ENCODE results near the gene GALNT11. TPM values are rescaled to one million over a fixed set of nuclear protein-coding genes. Genes with fewer than 3 reads are reported as not detected.
A peak's percentile ranks its signal among the peaks of the same experiment; 100 is the strongest.
"Not testable (repeated sequence)": the region's sequence is repeated elsewhere in the genome, so short reads cannot be mapped to it uniquely, and the experiment has no call there.

Gene GALNT11
- 37.4 TPM for total RNA-seq

DNA sequence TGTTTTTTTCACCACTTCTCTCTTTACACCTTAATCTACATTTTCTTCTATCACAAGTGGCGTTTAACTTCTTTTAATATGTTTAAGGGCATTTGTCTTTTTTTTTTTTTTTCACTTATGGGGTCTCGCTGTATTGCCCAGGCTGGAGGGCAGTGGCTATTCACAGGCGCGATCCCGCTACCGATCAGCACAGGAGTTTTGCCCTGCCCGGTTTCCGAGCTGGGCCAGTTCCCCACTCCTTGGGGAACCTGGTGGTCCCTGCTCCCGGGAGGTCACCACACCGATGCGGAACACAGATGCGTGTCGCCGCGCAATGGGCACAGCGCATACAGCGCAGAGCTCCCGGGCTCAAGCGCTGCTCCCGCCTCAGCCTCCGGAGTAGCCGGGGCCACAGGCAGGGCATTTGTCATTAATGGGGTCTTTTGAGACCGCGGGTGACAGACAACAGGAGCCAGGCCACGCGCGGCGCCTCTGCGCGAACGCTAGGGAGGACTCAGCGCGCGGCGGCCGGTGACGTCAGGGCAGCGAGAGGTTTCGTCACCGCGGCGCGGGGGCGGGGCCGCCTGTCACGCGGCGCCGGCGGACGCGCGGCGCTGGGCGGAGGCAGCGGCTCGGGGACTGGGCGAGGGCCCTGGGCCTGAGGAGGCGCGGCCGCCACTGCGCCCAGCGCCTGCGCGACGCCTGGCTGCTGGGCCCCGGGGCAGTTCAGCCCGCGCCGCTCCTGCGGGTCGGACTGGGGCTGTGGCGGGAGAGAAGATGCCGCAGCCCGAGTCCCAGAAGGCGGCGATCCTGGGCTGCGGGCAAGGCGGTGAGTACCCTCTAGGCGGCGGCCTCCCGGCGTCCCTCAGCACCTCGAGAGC is at the start of gene GALNT11:
TSS of gene GALNT11 (plus strand) at position 598 of the 860 bp plus-strand sequence. CDS start 68,554 bp downstream, outside the sequence.
- intact Hi-C loops (cut with DNase I) = no loop called here
- DNase-seq (ENCODE audit: low spot score) (peak; percentile 92), ATAC-seq (peak; percentile 97)

DNA sequence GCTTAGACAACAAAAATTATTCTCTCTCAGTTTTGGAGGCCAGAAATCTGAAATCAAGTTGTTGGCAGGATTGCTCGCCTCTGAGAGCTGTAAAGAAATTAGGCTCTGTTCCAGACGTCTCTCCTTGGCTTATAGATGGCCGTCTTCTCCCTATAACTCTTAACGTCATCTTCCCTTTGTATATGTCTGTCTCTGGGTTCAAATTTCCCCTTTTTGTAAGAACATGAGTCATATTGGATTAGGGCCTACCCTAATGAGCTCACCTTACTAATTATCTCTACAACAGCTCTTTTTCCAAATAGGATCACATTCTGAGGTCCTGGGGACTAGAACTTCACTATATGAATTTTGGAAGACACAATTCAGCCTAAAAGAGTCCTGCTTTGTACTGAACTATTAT is 46.9 kb upstream of the GALNT11 start:
- DNase-seq (ENCODE audit: low spot score) = no peak
- intact Hi-C loops (cut with DNase I) = no loop called here
- no peak for ATAC-seq

DNA sequence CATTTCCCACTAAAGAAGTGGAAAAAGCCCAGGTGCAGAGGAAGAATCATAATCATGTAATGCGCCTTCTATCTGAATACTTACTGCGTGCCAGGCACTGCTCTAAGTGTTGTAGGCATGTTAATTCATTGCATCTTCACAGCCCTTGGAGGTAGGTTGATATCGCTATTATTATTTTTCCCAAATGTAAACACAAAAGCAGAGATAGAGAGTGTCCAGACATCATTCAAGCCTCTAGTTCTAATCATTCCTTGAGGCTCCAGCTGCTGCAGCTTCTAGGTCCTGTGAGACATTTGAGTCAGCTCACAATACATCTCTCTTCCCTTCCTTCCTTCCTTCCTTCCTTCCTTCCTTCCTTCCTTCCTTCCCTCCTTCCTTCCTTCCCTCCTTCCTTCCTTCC is 44.3 kb upstream of the GALNT11 start:
- intact Hi-C loops (cut with DNase I) = no loop called here
- DNase-seq (ENCODE audit: low spot score) (no peak), ATAC-seq (no peak)

DNA sequence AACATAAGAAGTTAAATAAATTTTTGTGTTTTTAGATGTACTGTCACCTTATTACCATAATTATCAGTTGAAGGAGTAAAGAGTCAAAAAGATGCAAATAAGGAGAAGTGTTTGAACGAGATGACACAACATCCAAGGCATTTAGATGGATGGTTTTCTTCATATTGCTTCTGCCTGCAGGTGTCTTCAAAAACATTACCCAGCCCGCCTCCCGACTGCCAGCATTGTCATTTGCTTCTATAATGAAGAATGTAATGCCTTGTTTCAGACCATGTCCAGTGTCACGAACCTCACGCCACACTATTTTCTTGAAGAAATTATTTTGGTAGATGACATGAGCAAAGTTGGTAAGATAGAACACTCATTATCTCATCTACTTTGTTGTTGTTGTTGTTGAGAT is 42.7 kb upstream of the GALNT11 start:
- ATAC-seq = no peak
- intact Hi-C loops (cut with DNase I) = no loop called here
- no peak for DNase-seq (ENCODE audit: low spot score)

DNA sequence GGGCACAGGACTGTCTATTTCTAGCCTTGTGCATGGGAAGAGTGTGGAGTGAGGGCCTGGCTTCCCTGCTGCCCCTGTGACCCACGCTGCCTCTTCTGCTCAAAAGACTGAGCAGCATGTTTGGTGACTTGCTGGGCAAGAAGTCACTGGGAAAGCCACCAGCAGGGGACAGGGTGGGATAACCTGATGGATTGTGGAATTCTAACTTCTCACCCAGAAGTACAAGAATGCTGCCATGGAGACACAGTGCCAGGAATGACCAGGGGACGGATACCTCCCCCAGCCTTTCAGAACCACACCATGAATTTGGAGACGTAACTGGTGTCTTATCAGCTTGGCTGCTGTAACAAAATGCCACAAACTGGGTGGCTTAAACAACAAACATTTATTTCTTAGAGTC is 40.9 kb upstream of the GALNT11 start:
- ATAC-seq = no peak
- intact Hi-C loops (cut with DNase I) = no loop called here
- no peak for DNase-seq (ENCODE audit: low spot score)

DNA sequence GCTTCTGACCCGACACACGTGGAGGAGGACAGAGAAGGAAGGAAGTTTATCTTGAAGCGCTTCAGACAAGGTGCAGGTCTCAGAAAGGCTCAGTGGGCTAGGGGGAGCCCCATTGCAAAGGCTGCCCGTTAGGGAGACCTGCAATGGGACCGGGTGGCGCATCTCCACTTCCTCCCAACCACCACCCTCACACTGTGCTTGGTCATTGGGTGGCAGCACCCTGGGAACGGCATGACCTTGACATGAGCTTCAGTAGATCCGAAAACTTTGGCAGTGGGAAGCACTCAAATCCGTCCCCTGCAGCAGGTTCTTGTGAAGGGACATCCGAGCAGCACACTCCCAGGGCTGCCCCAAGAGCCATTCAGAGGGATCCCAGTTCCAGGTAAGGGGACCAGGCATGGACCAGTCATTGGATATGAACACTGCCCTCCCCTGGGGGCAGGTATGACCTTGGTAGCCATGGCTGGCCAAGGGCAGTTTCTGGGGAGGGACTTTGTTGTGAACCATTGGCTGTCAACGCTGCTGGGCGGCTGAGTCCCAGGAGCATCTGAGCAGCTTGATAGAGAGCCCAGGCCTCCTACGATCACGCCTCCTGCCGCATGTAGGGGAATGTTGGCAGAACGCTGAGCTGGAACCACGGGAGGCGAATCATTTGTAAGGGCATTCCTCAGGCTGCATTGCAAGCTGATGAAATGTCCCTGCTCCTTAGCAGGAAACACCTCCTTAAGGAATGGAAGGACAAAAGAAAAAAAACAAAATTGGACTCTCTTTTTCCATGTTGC is 37.5 kb upstream of the GALNT11 start:
- no peak for DNase-seq (ENCODE audit: low spot score)
- ATAC-seq = peak; percentile 34
- intact Hi-C loops (cut with DNase I) = no loop called here

DNA sequence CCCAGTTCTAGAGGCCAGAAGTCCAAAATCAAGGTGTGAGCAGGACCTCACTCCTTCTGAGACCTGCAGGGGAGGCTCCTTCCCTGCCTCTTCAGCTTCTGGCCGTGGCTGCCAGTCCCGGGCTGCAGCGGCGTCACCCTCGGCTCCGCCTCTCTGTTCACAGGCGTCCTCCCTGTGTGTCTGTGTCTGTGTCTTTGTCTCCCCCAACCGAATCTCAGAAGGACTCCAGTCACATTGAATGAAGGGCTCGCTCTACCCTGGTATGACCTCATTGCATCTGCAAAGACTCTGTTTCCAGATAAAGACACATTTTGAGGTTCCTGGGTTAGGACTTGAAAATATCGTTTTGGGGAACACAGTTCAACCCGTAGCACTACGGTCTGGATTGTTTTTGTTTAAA is 33.1 kb upstream of the GALNT11 start:
- peak; percentile 67 for DNase-seq (ENCODE audit: low spot score)
- peak; percentile 96 for ATAC-seq
- intact Hi-C loops (cut with DNase I) = no loop called here

DNA sequence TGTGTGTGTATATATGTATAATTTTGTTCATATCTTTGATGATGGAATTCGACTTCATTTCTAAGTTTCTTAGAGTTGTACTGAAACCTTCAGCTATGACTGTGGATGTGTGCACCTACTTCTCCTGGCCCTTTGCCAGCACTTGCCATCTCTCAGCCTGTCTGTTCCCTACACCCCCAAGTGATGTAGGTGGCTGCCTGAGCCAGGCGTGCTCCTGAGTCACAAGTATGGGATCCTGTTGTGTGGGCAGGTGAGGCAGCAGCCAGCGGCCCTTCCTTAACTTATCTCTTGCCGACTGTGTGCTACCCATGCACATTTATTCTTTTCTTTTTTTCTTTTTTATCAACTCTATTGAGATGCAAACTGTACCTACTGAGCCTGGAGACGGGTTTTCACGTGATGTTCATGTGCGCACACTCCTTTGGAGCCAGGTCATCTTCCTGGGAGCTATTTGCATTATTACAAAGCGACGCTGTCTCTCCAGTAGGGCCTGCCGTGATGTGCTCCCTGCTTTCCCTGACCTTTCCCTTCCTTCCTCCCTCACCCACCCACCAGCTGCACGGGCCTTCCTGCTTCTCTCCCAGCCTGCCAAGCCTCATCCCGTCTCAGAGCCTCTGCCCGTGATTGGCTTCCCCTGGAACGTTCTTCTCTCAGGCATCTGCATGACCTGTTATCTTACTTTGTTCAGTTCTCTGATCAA is 31.3 kb upstream of the GALNT11 start:
- no peak for DNase-seq (ENCODE audit: low spot score)
- no peak for ATAC-seq
- intact Hi-C loops (cut with DNase I) = no loop called here

DNA sequence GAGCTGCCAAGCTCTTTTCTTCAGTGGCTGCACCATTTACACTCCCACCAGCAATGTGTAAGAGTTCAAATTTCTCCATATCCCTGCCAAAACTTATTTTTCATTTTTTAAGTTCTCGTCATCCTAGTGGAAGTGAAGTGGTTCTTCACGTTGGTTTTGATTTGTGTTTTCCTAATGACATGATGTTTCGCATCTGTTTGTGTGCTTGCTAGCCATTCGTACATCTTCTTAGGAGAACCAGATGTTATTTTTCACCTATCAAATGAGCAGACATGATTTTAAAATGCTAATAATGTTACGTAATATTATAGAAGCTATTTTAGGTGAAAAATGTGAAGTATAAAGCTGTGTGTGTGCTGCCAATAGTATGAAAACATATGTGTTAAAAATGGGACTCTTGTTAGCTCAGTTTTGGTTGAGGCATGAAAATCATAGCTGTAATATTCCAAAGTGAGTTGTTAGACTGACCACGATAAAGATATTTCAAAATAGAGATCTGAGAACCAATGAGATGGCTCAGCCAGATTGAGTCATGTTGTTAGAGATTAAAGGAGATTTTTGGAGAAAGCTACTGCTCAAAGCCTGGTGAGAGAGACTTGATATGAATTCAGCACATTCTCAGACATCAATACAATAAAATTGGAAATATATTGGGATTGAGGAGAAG is 25.9 kb upstream of the GALNT11 start:
- intact Hi-C loops (cut with DNase I) = no loop called here

DNA sequence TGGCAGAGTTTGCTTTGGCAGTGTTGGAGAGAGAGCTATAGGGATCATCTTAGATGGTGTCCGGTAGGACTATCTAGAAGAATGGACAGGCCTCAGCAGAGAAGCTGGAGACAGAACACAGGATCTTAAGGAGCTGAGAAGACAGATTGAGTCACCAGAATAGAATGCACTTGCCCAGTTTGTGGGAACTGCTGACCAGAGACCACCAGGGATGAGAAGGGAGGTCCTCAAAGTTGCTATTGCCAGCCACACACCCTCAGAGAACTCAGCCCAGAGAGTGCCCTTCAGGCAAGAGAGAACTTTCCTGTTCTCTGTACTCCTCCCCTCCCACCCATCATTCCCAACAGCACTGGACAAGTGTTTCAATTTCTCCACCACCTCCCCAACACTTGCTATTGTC is 25.3 kb upstream of the GALNT11 start:
- no peak for ATAC-seq

More for the DNA sequence above, 25.9 kb upstream of the GALNT11 start:
- ATAC-seq = no peak
- no peak for DNase-seq (ENCODE audit: low spot score)

DNA sequence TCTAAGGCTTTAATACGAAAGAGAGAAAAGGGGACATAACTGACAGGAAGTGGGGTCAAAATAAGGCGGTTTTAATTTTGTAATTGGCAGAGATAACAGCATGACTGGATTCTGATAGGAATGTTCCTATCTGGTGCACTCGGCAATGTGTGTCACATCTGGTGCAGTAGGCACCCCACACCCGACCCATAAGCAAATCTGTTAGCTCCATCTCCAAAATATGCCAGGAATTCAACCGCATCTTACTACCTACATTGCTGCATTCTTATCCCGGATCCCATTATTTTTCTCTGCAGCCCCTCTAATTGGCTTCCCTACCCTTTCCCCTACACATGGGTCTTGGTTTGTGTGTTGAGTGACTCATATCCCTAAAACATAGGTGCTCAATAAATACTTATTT is 19.1 kb upstream of the GALNT11 start:
- intact Hi-C loops (cut with DNase I) = no loop called here
- ATAC-seq = no peak
- no peak for DNase-seq (ENCODE audit: low spot score)

More for the DNA sequence above, 25.3 kb upstream of the GALNT11 start:
- DNase-seq (ENCODE audit: low spot score) = no peak
- intact Hi-C loops (cut with DNase I) = no loop called here

DNA sequence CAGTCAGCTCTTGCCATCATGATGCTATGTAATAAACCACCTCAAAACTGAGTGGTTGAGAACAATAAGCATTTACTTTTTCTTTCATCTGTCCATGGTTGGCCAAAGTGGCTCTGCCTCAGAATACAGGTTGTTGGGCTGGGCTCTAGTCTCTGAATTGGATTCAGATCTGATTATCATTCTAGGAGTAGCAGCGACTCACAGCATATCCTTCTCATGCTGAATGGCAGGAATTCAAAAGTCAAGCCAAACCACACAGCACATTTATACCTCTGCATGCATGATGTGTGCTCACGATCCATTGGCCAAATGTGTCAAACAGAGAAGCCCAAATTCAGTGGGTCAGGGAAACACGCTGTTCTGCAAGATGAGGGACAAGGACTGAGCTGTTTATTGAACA is 13.6 kb upstream of the GALNT11 start:
- ATAC-seq = no peak
- intact Hi-C loops (cut with DNase I) = no loop called here
- no peak for DNase-seq (ENCODE audit: low spot score)

DNA sequence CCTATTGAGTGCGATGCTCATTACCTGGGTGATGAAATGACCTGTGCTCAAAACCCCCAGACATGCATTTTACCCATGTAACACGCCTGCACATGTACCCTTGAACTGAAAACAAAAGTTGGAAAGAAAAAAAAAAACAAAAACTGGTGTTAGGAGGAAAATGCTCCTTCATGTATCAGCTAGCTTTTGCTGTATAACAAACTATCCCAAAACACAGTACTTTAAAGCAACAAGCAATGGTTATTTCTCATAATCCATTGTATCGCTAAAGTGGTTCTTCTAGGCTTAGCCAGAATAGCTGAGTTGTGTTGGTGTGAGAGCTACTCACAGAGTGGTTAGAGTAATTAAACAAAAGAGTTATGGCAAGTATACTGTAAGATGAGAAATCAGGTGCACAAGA is 12.2 kb upstream of the GALNT11 start:
- ATAC-seq = no peak

DNA sequence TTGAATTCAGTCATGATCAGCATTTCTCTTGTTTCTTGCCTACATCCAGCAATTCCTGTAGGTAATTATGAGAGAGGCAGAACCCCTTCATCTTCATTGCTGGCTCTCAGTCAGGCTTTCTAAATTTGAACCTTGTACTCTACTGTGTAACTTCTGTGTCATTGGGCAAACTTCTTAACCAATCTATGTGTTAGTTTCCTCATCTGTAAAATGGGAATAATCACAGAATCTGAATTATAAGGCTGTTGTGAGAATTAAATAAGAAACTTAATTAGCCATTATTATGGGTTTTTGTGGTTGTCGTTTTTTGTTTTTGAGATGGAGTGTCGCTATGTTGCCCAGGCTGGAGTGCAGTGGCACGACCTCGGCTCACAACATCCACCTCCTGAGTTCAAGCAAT is 11.5 kb upstream of the GALNT11 start:
- ATAC-seq = no peak
- no peak for DNase-seq (ENCODE audit: low spot score)
- intact Hi-C loops (cut with DNase I) = no loop called here

More for the DNA sequence above, 12.2 kb upstream of the GALNT11 start:
- DNase-seq (ENCODE audit: low spot score) = no peak
- intact Hi-C loops (cut with DNase I) = no loop called here

DNA sequence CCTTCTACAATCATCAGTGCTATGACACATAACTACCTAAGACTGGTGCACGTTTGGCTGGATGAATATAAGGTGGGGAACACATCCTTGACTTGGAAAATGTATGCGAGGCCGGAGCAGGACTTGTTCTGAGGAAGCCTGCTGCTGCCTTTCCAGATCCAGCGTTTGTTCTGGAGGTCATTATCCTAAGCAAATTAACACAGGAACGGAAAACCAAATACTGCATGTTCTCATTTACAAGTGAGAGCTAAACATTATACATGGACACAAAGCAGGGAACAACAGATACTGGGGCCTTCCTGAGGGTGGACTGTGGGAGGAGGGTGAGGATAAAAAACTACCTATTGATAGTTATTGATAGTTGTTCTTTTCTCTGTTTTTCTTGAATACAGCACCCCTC is 10.8 kb upstream of the GALNT11 start:
- intact Hi-C loops (cut with DNase I) = no loop called here
- DNase-seq (ENCODE audit: low spot score) = no peak
- ATAC-seq = no peak

DNA sequence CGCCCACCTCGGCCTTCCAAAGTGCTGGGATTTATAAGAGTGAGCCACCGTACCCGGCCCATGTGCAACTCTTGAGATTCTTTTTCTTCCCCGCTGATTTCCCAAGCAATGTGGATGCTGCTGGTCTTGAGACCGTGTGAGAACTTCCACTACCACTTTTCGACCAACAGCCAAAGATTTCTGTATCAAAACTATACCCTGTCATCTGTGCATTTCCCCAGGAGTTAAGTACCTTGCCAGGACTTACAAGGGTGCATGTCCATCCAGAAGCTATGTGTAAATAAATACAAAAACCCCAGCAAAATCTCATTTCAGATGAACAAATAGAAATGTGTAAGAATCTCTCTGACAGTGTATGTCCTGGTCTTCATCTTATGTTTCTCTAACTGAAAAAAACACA is 9.9 kb upstream of the GALNT11 start:
- no peak for DNase-seq (ENCODE audit: low spot score)
- intact Hi-C loops (cut with DNase I) = no loop called here
- ATAC-seq = no peak

DNA sequence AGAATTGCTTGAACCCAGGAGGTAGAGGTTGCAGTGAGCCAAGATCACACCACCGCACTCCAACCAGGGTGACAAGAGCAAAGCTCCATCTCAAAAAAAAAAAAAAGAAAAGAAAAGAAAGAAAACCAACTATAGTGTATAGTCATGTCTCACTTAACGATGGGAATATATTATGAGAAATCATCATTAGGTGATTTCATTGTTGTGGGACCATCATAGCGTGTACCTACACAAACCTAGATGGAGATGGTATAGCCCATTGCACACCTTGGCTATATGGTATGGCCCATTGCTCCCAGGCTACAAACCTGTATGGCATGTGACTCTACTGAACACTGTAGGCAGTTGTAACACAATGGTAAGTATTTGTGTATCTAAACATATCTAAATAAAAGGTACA is 8.5 kb upstream of the GALNT11 start:
- intact Hi-C loops (cut with DNase I) = no loop called here
- DNase-seq (ENCODE audit: low spot score) = no peak
- ATAC-seq = no peak

DNA sequence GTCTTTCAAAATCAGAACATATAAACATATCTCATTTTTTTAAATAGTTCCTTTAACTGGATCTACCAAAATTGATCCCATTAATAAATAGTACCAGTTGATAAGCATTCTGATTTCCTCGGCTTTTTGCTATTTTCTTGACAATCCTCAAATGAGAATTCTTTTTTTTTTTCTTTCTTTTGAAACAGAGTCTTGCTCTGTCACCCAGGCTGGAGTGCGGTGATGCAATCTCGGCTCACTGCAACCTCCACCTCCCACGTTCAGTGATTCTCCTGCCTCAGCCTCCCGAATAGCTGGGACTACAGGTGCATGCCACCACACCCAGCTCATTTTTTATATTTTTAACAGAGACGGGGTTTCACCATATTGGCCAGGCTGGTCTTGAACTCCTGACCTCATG is 7.8 kb upstream of the GALNT11 start:
- ATAC-seq; DNase-seq (ENCODE audit: low spot score); intact Hi-C loops (cut with DNase I): not testable (repeated sequence)

DNA sequence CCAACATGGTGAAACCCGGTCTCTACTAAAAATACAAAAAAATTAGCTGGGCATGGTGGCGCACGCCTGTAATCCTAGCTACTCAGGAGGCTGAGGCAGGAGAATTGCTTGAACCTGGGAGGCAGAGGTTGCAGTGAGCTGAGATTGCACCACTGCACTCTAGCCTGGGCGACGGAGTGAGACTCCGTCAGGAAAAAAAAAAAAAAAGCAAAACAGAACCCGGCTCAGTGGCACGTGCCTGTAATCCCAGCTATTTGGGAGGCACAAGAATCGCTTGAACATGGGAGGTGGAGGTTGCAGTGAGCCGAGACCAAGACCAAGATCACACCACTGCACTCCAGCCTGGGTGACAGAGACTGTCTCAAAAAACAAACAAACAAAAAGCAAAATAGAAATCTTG is 3.7 kb upstream of the GALNT11 start:
- intact Hi-C loops (cut with DNase I); ATAC-seq; DNase-seq (ENCODE audit: low spot score): not testable (repeated sequence)

Measured in sciatic nerve (tissue), 2 donors.